HepG2 (cell line): ENCODE measurements around the gene COQ10B. TPM values are rescaled to one million over a fixed set of nuclear protein-coding genes. Genes with fewer than 3 reads are reported as not detected.

Source experiments
- ATAC-seq: fragments of 200-7000 bp; cut with Tn5 transposase; 3 replicates; pipeline ENCODE4 v1.9.1; 2020; ENCODE audit warnings: mild to moderate bottlenecking, moderate library complexity
- BruUV-seq: library from RNA; stranded (reverse); fragments of 400-500 nt; replicated peaks from 2 replicates; lab custom pipeline; 2021; lab: Mats Ljungman, UMichigan
- CTCF ChIA-PET: fragments of 300-600 bp; formaldehyde crosslinking; extraction: SDS; loops from one replicate; lab custom pipeline; 2021; ENCODE audit warnings: low total read pairs, inconsistent platforms, low intra/inter-chr PET ratio; lab: Yijun Ruan, JAX
- POLR2A ChIA-PET: fragments of 350-600 bp; sonication (Branson Sonifier 250); formaldehyde crosslinking; loops from one replicate; lab custom pipeline; 2020; ENCODE audit warnings: antibody characterized with exemption, inconsistent platforms; lab: Yijun Ruan, JAX
- DNase-seq: peaks from one replicate; pipeline ENCODE4 v3.0.0-alpha.2; 2015; ENCODE audit warnings: low spot score
- FAIRE-seq: peaks from 3 replicates; lab custom pipeline; 2011; peaks lifted over from hg19 to GRCh38; lab: Jason Lieb, UNC
- H2AFZ ChIP-seq: one replicate; pipeline ENCODE4 v1.6.1; 2011; ENCODE audit warnings: low read length, inconsistent platforms
- H3K27ac ChIP-seq: fragments of 300-600 bp; 3 replicates; pipeline ENCODE4 v1.8.0; 2011; ENCODE audit warnings: mixed run types, mild to moderate bottlenecking, mixed read lengths, low read length, inconsistent platforms; ENCODE audit not compliant: insufficient read depth; ENCODE audit errors: extremely low read length
- H3K27me3 ChIP-seq, 2 experiments: fragments of 200-600 bp in 1 of 2; 2 replicates in 1 of 2; 3 replicates in 1 of 2; pipeline versions ENCODE4 v1.6.0 to v1.8.0; 2011; ENCODE audit warnings: low read length in 2 of 2, mild to moderate bottlenecking in 2 of 2, moderate library complexity in 2 of 2, inconsistent platforms in 1 of 2; ENCODE audit not compliant: insufficient read depth in 2 of 2, control insufficient read depth in 1 of 2
- H3K36me3 ChIP-seq, 2 experiments: fragments of 200-600 bp in 1 of 2; replicated peaks in 1 of 2; 2 replicates in 1 of 2; 3 replicates in 1 of 2; pipeline versions ENCODE4 v1.5.1 to v1.8.0; 2011; ENCODE audit warnings: low read length in 2 of 2, inconsistent platforms in 1 of 2; ENCODE audit not compliant: insufficient read depth in 2 of 2, control insufficient read depth in 1 of 2
- H3K4me1 ChIP-seq: 2 replicates; pipeline ENCODE4 v1.5.1; 2012; ENCODE audit warnings: low read length, inconsistent platforms; ENCODE audit not compliant: insufficient read depth
- H3K4me2 ChIP-seq: 2 replicates; pipeline ENCODE4 v1.6.0; 2011; ENCODE audit warnings: low read depth, low read length, inconsistent platforms
- H3K4me3 ChIP-seq, 3 experiments: fragments of 200-600 bp in 1 of 3; sonication (generic), shearing (Covaris generic) in 1 of 3; replicated peaks in 1 of 3; 2 replicates each; pipeline ENCODE4 v1.5.1; 2011 to 2016; ENCODE audit warnings: low read length in 3 of 3, inconsistent platforms in 2 of 3, low read depth in 2 of 3, mild to moderate bottlenecking in 2 of 3, control low read depth in 1 of 3, mixed read lengths in 1 of 3; ENCODE audit not compliant: insufficient read depth in 1 of 3
- H3K79me2 ChIP-seq: one replicate; pipeline ENCODE4 v1.6.1; 2011; ENCODE audit warnings: low read length, inconsistent platforms; ENCODE audit not compliant: insufficient read depth
- H3K9ac ChIP-seq: 2 replicates; pipeline ENCODE4 v1.6.0; 2011; ENCODE audit warnings: mild to moderate bottlenecking, low read depth, low read length, inconsistent platforms; ENCODE audit not compliant: insufficient read depth
- H3K9me3 ChIP-seq: 2 replicates; pipeline ENCODE4 v1.5.1; 2012; ENCODE audit warnings: mild to moderate bottlenecking, low read length
- H4K20me1 ChIP-seq: 2 replicates; pipeline ENCODE4 v1.6.0; 2011; ENCODE audit warnings: inconsistent platforms, mild to moderate bottlenecking, low read length, moderate library complexity; ENCODE audit not compliant: insufficient read depth
- BRF2 ChIP-seq: sonication (generic); formaldehyde crosslinking; IDR thresholded peaks from 2 replicates; pipeline ENCODE4 v1.8.1; 2022; ENCODE audit warnings: mild to moderate bottlenecking, missing genetic modification reagents
- ETV5 ChIP-seq: IDR thresholded peaks from 2 replicates; pipeline ENCODE4 v1.6.1; 2018; ENCODE audit warnings: missing biosample characterization, missing genetic modification reagents, inconsistent platforms, borderline replicate concordance
- FOXJ3 ChIP-seq: sonication (generic); formaldehyde crosslinking; IDR thresholded peaks from 2 replicates; pipeline ENCODE4 v1.4.0; 2020; ENCODE audit warnings: missing genetic modification reagents, mild to moderate bottlenecking, borderline replicate concordance
- GTF3A ChIP-seq: sonication (generic); formaldehyde crosslinking; conservative IDR thresholded peaks from 2 replicates; pipeline ENCODE4 v1.4.0; 2020; ENCODE audit warnings: mild to moderate bottlenecking, missing genetic modification reagents
- HOXA9 ChIP-seq: sonication (generic); formaldehyde crosslinking; IDR thresholded peaks from 2 replicates; pipeline ENCODE4 v1.8.1; 2022; ENCODE audit warnings: missing genetic modification reagents, mild to moderate bottlenecking, moderate library complexity, borderline replicate concordance
- LBX2 ChIP-seq: sonication (generic); formaldehyde crosslinking; IDR thresholded peaks from 2 replicates; pipeline ENCODE4 v1.5.0; 2020; ENCODE audit warnings: missing genetic modification reagents, mild to moderate bottlenecking, borderline replicate concordance
- MAFF ChIP-seq: IDR thresholded peaks from 2 replicates; pipeline ENCODE4 v1.6.1; 2011; ENCODE audit warnings: low read depth, low read length, improper control_type of control experiment
- NFAT5 ChIP-seq: sonication (generic); formaldehyde crosslinking; IDR thresholded peaks from 2 replicates; pipeline ENCODE4 v1.4.0; 2020; ENCODE audit warnings: missing genetic modification reagents
- RBM22 ChIP-seq: fragments of 200-400 bp; formaldehyde crosslinking; optimal IDR thresholded peaks from 2 replicates; pipeline ENCODE3; 2017; ENCODE audit warnings: mild to moderate bottlenecking, low read length, moderate library complexity
- SRSF1 ChIP-seq: fragments of 200-400 bp; formaldehyde crosslinking; optimal IDR thresholded peaks from 2 replicates; pipeline ENCODE3; 2017; ENCODE audit warnings: mild to moderate bottlenecking, low read depth, low read length, moderate library complexity
- TFDP2 ChIP-seq: sonication (generic); formaldehyde crosslinking; IDR thresholded peaks from 2 replicates; pipeline ENCODE4 v1.4.0; 2020; ENCODE audit warnings: missing genetic modification reagents
- ZBTB20 ChIP-seq: sonication (generic); formaldehyde crosslinking; IDR thresholded peaks from 2 replicates; pipeline ENCODE4 v1.8.1; 2023; ENCODE audit warnings: missing genetic modification reagents, low read depth, mild to moderate bottlenecking, borderline replicate concordance
- ZEB1 ChIP-seq: IDR thresholded peaks from 2 replicates; pipeline ENCODE4 v1.6.1; 2012; ENCODE audit warnings: mild to moderate bottlenecking, low read depth, inconsistent platforms; ENCODE audit not compliant: insufficient replicate concordance
- ZFX ChIP-seq: sonication (generic); formaldehyde crosslinking; IDR thresholded peaks from 2 replicates; pipeline ENCODE4 v1.4.0; 2020; ENCODE audit warnings: mild to moderate bottlenecking, low read depth, missing genetic modification reagents, moderate library complexity
- ZNF746 ChIP-seq: sonication (generic); formaldehyde crosslinking; IDR thresholded peaks from 2 replicates; pipeline ENCODE4 v1.8.0; 2022; ENCODE audit warnings: mild to moderate bottlenecking, missing genetic modification reagents
- ZNF83 ChIP-seq: sonication (generic); formaldehyde crosslinking; IDR thresholded peaks from 2 replicates; pipeline ENCODE4 v1.4.0; 2020; ENCODE audit warnings: missing genetic modification reagents, mild to moderate bottlenecking, borderline replicate concordance
- WGBS: methylation state at CpG from one replicate; pipeline ENCODE4 v1.1.6; 2017; ENCODE audit warnings: low lambda C conversion rate; 5-methylcytosine and 5-hydroxymethylcytosine counted together
- in situ Hi-C: cut with HindIII; loops from 2 replicates; pipeline ENCODE4 v1.10.0; 2017; ENCODE audit warnings: low pct_unique_long_range_greater_than_20kb; ENCODE audit not compliant: extremely low pct_ligation_motif_present
- intact Hi-C: fragments of 100-400 bp; cut with micrococcal nuclease; formaldehyde crosslinking; loops from one replicate; pipeline ENCODE4 v1.10.0; 2022; ENCODE audit not compliant: unreplicated experiment
- polyA plus RNA-seq, 8 experiments: library from polyadenylated mRNA; depleted of rRNA in 3 of 8; stranded (reverse) in 7 of 8; unstranded in 1 of 8; fragments of >200 nt; fragmentation: Illumina TruSeq in 4 of 8; extraction: Trizol in 4 of 8; gene quantifications; 2 replicates each; pipeline versions ENCODE4 v1.2.1 to v1.2.3, GENCODE V29; 2011 to 2016; ENCODE audit warnings: low read depth in 4 of 8, missing spikeins in 1 of 8, mixed read lengths in 1 of 8; ENCODE audit not compliant: insufficient read depth in 1 of 8
- total RNA-seq, 5 experiments: library from RNA; depleted of rRNA; stranded (reverse); fragments of >200 nt; fragmentation: Illumina TruSeq; extraction: Trizol; gene quantifications; 2 replicates each; pipeline ENCODE4 v1.2.3, GENCODE V29; 2016; ENCODE audit warnings: low read depth in 1 of 5

The COQ10B gene
- total and polyA plus RNA-seq, 2 of the 13 experiments (the other 11 are each of a cell fraction or from before 2014, with no cell fraction given) = 4.6 to 34.9 TPM

- no peak for TF ChIP-seq NFAT5 (CRISPR knock-in tag)
- no peak for TF ChIP-seq ZFX (CRISPR knock-in tag)
- no peak for TF ChIP-seq ZEB1
- no peak for TF ChIP-seq ZNF83 (CRISPR knock-in tag)
- no peak for TF ChIP-seq BRF2
Observed at GRCh38 chr2:197472166-197472565, 18.8 kb downstream of the COQ10B start (continued).

- no peak overlapping the region for H3K4me2 ChIP-seq
- POLR2A ChIA-PET = interaction anchor here (4.2 to 6.8 kb wide), 2 partner anchors 22 to 25 kb away, joined by 124 to 143 read pairs; partner anchors contain the start of genes COQ10B, HSPD1 and HSPE1
- intact Hi-C loops = no loop called here
- TF ChIP-seq TFDP2 (no peak), ZNF746 (no peak), LBX2 (CRISPR knock-in tag) (no peak), RBM22 (no peak), GTF3A (CRISPR knock-in tag) (no peak), MAFF (no peak), ETV5 (CRISPR knock-in tag) (no peak), HOXA9 (CRISPR knock-in tag) (no peak), SRSF1 (no peak), FOXJ3 (CRISPR knock-in tag) (no peak), ZBTB20 (CRISPR knock-in tag) (no peak)
Observed at GRCh38 chr2:197477797-197478196, 24.4 kb downstream of the COQ10B start.

More at GRCh38 chr2:197477797-197478196, 24.4 kb downstream of the COQ10B start:
- DNase-seq = no peak
- peaks cover 58% of the 10 kb centered on the region for H3K4me1 ChIP-seq
- ATAC-seq = no peak
- in situ Hi-C loops = no loop called here
- H3K79me2 ChIP-seq = no peaks in the 10 kb centered on the region
- H3K27me3 ChIP-seq = no peaks in the 10 kb centered on the region
- CTCF ChIA-PET = no interaction called here
- 100% methylated on average over 3 of the region's 3 CpGs for WGBS
- no TSS peak for BruUV-seq
- peaks cover 9 to 25% of the 10 kb centered on the region in 2 experiments for H3K36me3 ChIP-seq
- H2AFZ ChIP-seq = no peak overlapping the region
- no peaks in the 10 kb centered on the region for H3K9me3 ChIP-seq
- H3K4me3 ChIP-seq = no peak overlapping the region
- FAIRE-seq = no peak
- no peaks in the 10 kb centered on the region for H4K20me1 ChIP-seq
- no peak overlapping the region for H3K27ac ChIP-seq
- H3K9ac ChIP-seq = no peak overlapping the region
